ENCODE measurements around the gene NPS. TPM values are rescaled to one million over a fixed set of nuclear protein-coding genes. Genes with fewer than 3 reads are reported as not detected.

The NPS gene
- polyA plus RNA-seq, 5 donors: not detected

Other genes with a start within 250 kb of the NPS start
- gene FOXI2, start 187.9 kb downstream of the NPS start, polyA plus RNA-seq (ENCODE audit: insufficient read depth in 1 of 5, insufficient read length in 5 of 5, low replicate concordance in 1 of 5): under 1 TPM in 1 of 5 donors, not detected in 4; 0.04 TPM

Measured in right lung (tissue), 5 donors.